ENCODE data around the gene IKBKG.

The IKBKG gene

GRCh38 chrX:154592505-154592904, 45.1 kb downstream of the IKBKG start:
- Histone ChIP-seq H3K4me1 (ENCODE audit: control insufficient read depth, insufficient read depth, low read length) (no peaks in the 10 kb centered on the region), H3K9ac (ENCODE audit: low read length) (no peak overlapping the region), H3K9me3 (ENCODE audit: control insufficient read depth, low read length) (no peaks in the 10 kb centered on the region), H3K36me3 (ENCODE audit: control insufficient read depth, insufficient read depth, low read length) (no peaks in the 10 kb centered on the region), H3K27me3 (ENCODE audit: control insufficient read depth, insufficient read depth, low read length) (no peaks in the 10 kb centered on the region), H3K4me3 (ENCODE audit: low read length) (no peak overlapping the region)

DNA sequence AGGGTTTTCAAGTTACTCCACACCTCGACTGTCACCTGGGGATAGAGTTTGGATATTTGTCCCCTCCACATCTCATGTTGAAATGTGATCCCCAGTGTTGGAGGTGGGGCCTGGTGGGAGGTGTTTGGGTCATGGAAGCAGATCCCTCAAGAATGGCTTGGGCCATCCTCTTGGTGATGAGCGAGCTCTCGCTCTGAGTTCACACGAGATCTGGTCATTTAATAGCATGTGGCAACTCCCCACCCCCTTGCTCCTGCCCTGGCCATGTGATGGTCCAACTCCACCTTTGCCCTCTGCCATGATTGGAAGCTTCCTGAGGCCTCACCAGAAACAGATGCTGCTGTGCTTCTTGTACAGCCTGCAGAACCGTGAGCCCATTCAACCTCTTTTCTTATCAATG, 45.8 kb downstream of the IKBKG start:
- no peaks in the 10 kb centered on the region for H3K4me1 ChIP-seq (ENCODE audit: control insufficient read depth, insufficient read depth, low read length)
- H3K4me3 ChIP-seq (ENCODE audit: low read length), result no peak overlapping the region
- no peak overlapping the region for H3K9ac ChIP-seq (ENCODE audit: low read length)
- H3K27me3 ChIP-seq (ENCODE audit: control insufficient read depth, insufficient read depth, low read length), result no peaks in the 10 kb centered on the region
- no peaks in the 10 kb centered on the region for H3K9me3 ChIP-seq (ENCODE audit: control insufficient read depth, low read length)
- H3K36me3 ChIP-seq (ENCODE audit: control insufficient read depth, insufficient read depth, low read length), result no peaks in the 10 kb centered on the region

GRCh38 chrX:154594491-154594890, 47.1 kb downstream of the IKBKG start:
- H3K9me3 ChIP-seq (ENCODE audit: control insufficient read depth, low read length), result no peaks in the 10 kb centered on the region
- H3K27me3 ChIP-seq (ENCODE audit: control insufficient read depth, insufficient read depth, low read length), result no peaks in the 10 kb centered on the region
- H3K4me3 ChIP-seq (ENCODE audit: low read length), result no peak overlapping the region
- H3K9ac ChIP-seq (ENCODE audit: low read length), result no peak overlapping the region
- no peaks in the 10 kb centered on the region for H3K4me1 ChIP-seq (ENCODE audit: control insufficient read depth, insufficient read depth, low read length)
- H3K36me3 ChIP-seq (ENCODE audit: control insufficient read depth, insufficient read depth, low read length), result no peaks in the 10 kb centered on the region

DNA sequence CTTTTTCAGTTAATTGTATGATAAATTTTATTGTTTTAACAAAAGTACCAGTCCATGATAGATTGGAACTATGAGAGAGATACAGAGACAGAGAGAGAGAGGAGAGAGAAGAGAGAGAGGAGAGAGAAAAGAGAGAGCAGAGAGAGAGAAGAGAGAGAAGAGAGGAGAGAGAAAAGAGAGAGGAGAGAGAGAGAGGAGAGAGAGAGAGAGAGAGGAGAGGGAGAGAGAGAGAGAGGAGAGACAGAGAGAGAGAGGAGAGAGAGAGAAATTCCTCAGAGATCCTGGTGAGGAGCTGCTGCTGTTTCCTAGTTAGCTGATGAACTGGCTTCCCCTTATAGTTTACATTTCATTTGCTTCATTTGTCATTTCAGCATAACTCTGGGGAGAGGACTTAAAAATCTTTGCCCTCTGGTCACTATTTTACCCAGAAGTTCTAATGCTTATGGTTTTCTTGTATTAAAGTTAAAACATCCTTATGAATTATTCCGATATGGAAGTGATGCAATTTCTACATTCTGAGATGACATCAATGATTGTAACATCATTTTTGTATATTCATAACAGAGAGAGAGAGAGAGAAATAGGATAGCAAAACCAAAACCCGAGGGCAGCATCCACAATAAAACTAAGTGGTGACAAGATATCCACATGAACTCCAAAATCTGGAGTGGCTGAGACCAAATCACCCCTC, 48.3 kb downstream of the IKBKG start:
- Histone ChIP-seq H3K27me3 (ENCODE audit: control insufficient read depth, insufficient read depth, low read length) (no peaks in the 10 kb centered on the region), H3K36me3 (ENCODE audit: control insufficient read depth, insufficient read depth, low read length) (no peaks in the 10 kb centered on the region), H3K9ac (ENCODE audit: low read length) (no peak overlapping the region), H3K4me1 (ENCODE audit: control insufficient read depth, insufficient read depth, low read length) (no peaks in the 10 kb centered on the region), H3K4me3 (ENCODE audit: low read length) (no peak overlapping the region), H3K9me3 (ENCODE audit: control insufficient read depth, low read length) (no peaks in the 10 kb centered on the region)

DNA sequence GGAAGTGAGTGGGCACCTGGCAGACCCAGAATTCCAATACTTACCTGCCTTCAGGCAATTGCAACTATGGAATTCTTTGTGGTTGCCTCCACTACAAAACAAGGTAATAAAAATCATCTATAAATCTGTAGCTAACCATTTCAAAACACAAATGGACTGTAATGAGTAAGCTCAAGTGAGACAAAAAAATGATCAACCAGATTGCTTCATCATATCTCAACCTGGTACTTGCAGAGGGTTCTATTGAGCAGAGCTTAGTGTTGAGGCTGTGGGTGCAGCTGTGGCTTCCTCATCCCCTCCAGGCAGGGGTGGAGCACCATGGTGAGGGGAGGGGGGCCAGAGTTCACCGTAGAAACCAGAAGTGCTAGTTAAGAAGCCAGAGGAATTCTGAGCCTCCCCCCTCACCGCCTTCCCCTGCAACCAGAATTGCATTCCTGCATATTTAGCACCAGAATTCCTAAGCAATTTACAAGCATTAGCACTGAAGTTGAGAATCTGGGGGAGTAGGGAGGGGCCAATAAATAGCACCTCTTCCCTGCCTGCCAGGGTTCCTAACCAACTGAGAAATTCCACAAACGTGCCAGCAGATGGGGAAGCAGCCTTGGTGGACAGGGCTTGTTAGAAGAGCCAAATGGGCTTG, 49.0 kb downstream of the IKBKG start:
- H3K9me3 ChIP-seq (ENCODE audit: control insufficient read depth, low read length), result no peaks in the 10 kb centered on the region
- H3K36me3 ChIP-seq (ENCODE audit: control insufficient read depth, insufficient read depth, low read length), result no peaks in the 10 kb centered on the region
- H3K27me3 ChIP-seq (ENCODE audit: control insufficient read depth, insufficient read depth, low read length), result no peaks in the 10 kb centered on the region
- H3K9ac ChIP-seq (ENCODE audit: low read length), result no peak overlapping the region
- no peak overlapping the region for H3K4me3 ChIP-seq (ENCODE audit: low read length)
- H3K4me1 ChIP-seq (ENCODE audit: control insufficient read depth, insufficient read depth, low read length), result no peaks in the 10 kb centered on the region

DNA sequence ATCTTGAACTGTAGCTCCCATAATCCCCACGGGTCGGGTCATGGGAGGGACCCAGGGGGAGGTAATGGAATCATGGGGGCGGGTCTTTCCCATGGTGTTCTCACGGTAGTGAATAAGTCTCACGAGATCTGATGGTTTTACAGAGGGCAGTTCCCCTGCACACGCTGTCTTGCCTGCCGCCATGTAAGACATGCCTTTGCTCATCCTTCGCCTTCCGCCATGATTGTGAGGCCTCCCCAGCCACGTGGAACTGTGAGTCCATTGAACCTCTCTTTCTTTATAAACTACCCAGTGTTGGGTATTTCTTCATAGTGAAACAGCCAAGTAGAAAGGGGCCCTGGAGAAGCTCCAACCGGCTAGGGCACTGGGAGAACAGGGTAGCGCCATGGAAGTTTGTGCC, 49.8 kb downstream of the IKBKG start:
- Histone ChIP-seq H3K4me3 (ENCODE audit: low read length) (no peak overlapping the region), H3K4me1 (ENCODE audit: control insufficient read depth, insufficient read depth, low read length) (no peaks in the 10 kb centered on the region), H3K36me3 (ENCODE audit: control insufficient read depth, insufficient read depth, low read length) (no peaks in the 10 kb centered on the region), H3K9me3 (ENCODE audit: control insufficient read depth, low read length) (no peaks in the 10 kb centered on the region), H3K27me3 (ENCODE audit: control insufficient read depth, insufficient read depth, low read length) (no peaks in the 10 kb centered on the region), H3K9ac (ENCODE audit: low read length) (no peak overlapping the region)

DNA sequence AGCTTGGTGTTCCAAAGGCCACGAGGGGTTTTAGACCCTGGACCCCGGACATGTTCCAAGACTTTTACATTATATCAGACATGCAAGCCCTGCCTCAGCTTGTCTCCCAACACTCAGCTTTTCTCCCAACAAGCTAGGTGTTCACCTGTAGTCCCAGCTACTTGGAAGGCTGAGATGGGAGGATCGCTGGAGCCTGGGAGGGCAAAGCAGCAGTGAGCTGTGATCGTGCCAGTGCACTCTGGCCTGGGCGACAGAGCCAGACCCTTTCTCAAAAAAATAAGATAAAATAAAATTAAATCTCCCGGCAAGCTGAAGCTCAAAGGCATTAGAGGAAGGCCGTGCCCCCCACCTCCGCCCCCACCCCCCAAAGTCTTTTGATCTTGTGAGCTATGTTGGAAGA, 51.2 kb downstream of the IKBKG start:
- no peaks in the 10 kb centered on the region for H3K4me1 ChIP-seq (ENCODE audit: control insufficient read depth, insufficient read depth, low read length)
- no peaks in the 10 kb centered on the region for H3K27me3 ChIP-seq (ENCODE audit: control insufficient read depth, insufficient read depth, low read length)
- H3K9ac ChIP-seq (ENCODE audit: low read length), result no peak overlapping the region
- no peak overlapping the region for H3K4me3 ChIP-seq (ENCODE audit: low read length)
- no peaks in the 10 kb centered on the region for H3K36me3 ChIP-seq (ENCODE audit: control insufficient read depth, insufficient read depth, low read length)
- no peaks in the 10 kb centered on the region for H3K9me3 ChIP-seq (ENCODE audit: control insufficient read depth, low read length)

DNA sequence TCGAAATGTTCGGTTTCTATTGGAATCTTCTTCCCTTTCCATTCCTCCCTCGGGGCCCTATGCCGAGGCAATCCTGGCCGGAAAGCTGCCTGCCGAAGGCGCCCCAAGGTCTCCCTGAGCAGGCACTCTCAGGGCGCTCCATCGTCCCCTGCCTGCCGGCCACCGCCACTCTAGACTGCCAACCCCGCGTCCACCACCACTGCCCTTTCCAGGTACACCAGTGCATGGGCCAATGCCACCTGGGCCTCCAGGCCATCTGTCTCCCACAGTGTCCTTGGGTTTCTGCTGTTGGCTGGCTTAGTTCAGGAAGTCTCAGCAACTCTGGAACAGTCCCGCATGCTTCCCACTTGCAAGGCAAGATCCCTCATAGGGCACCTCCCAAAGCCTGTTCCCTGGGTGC, 52.1 kb downstream of the IKBKG start:
- no peaks in the 10 kb centered on the region for H3K36me3 ChIP-seq (ENCODE audit: control insufficient read depth, insufficient read depth, low read length)
- H3K4me3 ChIP-seq (ENCODE audit: low read length), result no peak overlapping the region
- no peaks in the 10 kb centered on the region for H3K4me1 ChIP-seq (ENCODE audit: control insufficient read depth, insufficient read depth, low read length)
- H3K9ac ChIP-seq (ENCODE audit: low read length), result no peak overlapping the region
- no peaks in the 10 kb centered on the region for H3K27me3 ChIP-seq (ENCODE audit: control insufficient read depth, insufficient read depth, low read length)
- H3K9me3 ChIP-seq (ENCODE audit: control insufficient read depth, low read length), result no peaks in the 10 kb centered on the region

DNA sequence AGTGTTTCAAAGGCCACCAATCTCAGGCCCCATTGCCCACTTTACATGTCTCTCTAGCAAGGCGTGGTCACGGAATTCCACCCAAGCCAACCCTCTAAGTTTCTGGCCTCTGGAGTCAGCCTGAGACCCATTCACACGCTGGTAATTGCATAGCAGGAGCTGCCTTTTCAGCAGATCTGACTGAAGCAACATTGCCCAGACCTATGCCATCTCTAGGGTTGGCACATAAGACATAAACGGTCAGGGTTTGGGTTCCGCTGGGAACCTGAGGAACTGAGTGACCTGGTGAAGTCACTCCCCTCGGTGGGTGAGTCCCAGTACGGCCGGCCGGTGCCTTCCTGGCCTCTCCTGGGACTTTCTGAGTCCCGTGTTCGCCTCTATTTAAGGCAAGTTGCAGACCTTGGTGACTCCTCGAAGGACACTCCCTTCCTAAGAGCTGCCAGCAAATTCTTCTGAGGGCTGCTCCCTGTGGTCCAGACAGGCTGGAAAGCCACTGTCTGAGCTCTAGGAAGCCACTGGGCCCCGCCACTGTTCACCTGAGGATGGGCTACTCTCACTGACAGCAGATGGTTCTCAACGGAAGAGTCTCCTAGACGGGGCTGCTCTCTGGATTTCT, 53.4 kb downstream of the IKBKG start:
- Histone ChIP-seq H3K27me3 (ENCODE audit: control insufficient read depth, insufficient read depth, low read length) (no peaks in the 10 kb centered on the region), H3K36me3 (ENCODE audit: control insufficient read depth, insufficient read depth, low read length) (no peaks in the 10 kb centered on the region), H3K4me3 (ENCODE audit: low read length) (no peak overlapping the region), H3K9me3 (ENCODE audit: control insufficient read depth, low read length) (no peaks in the 10 kb centered on the region), H3K9ac (ENCODE audit: low read length) (no peak overlapping the region), H3K4me1 (ENCODE audit: control insufficient read depth, insufficient read depth, low read length) (no peaks in the 10 kb centered on the region)

DNA sequence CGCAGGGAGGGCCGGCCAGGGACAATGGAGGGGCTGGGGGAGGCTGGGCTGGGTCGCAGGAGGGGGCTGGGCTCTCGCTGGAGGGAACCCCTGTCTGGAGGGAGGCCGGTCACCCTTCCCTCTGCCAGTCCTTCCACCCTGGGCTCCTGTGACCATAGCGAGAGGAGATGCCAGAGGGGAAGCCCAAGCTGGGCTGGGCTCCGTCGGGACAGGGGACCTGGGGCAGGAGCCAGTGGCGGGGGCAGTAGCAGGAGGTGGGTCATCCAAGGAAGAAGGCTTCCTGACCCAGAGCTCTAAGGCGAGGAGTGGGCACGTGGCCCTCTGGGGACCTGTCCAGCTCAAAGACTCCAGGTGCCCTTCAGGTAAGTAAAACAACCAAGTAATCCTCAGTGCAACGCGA, 54.8 kb downstream of the IKBKG start:
- Histone ChIP-seq H3K4me1 (ENCODE audit: control insufficient read depth, insufficient read depth, low read length) (no peaks in the 10 kb centered on the region), H3K27me3 (ENCODE audit: control insufficient read depth, insufficient read depth, low read length) (no peaks in the 10 kb centered on the region), H3K4me3 (ENCODE audit: low read length) (no peak overlapping the region), H3K36me3 (ENCODE audit: control insufficient read depth, insufficient read depth, low read length) (no peaks in the 10 kb centered on the region), H3K9ac (ENCODE audit: low read length) (no peak overlapping the region), H3K9me3 (ENCODE audit: control insufficient read depth, low read length) (no peaks in the 10 kb centered on the region)

GRCh38 chrX:154602766-154603437, 55.5 kb downstream of the IKBKG start:
- no peak overlapping the region for H3K9ac ChIP-seq (ENCODE audit: low read length)
- H3K9me3 ChIP-seq (ENCODE audit: control insufficient read depth, low read length), result no peaks in the 10 kb centered on the region
- H3K4me1 ChIP-seq (ENCODE audit: control insufficient read depth, insufficient read depth, low read length), result no peaks in the 10 kb centered on the region
- no peak overlapping the region for H3K4me3 ChIP-seq (ENCODE audit: low read length)
- H3K27me3 ChIP-seq (ENCODE audit: control insufficient read depth, insufficient read depth, low read length), result no peaks in the 10 kb centered on the region
- no peaks in the 10 kb centered on the region for H3K36me3 ChIP-seq (ENCODE audit: control insufficient read depth, insufficient read depth, low read length)

Measured in mucosa of stomach (tissue), 1 donor.